ENCODE data around the gene TAOK1.

Gene TAOK1

GRCh38 chr17:29352146-29352545, 38.0 kb upstream of the TAOK1 start:
- no peaks in the 10 kb centered on the region for H3K36me3 ChIP-seq (ENCODE audit: control insufficient read depth, insufficient read depth, low read length)
- no peaks in the 10 kb centered on the region for H3K4me1 ChIP-seq (ENCODE audit: control insufficient read depth, insufficient read depth, low read length, poor library complexity, severe bottlenecking)
- DNase-seq = no peak
- H3K27ac ChIP-seq (ENCODE audit: insufficient read depth, low read length, poor library complexity, severe bottlenecking) = no peak overlapping the region
- no peaks in the 10 kb centered on the region for H3K27me3 ChIP-seq (replicated peaks; ENCODE audit: control insufficient read depth, insufficient read depth, low read length, poor library complexity, severe bottlenecking)
- no peak overlapping the region for H3K4me3 ChIP-seq (ENCODE audit: insufficient read depth, low read depth, low read length, poor library complexity, severe bottlenecking)
- no peaks in the 10 kb centered on the region for H3K9me3 ChIP-seq (ENCODE audit: control insufficient read depth, low read length)

- no peaks in the 10 kb centered on the region for H3K36me3 ChIP-seq (ENCODE audit: control insufficient read depth, insufficient read depth, low read length)
Observed at GRCh38 chr17:29357232-29357631, 32.9 kb upstream of the TAOK1 start.

GRCh38 chr17:29357821-29358232, 32.3 kb upstream of the TAOK1 start:
- no peak overlapping the region for H3K4me3 ChIP-seq (ENCODE audit: insufficient read depth, low read depth, low read length, poor library complexity, severe bottlenecking)
- no peaks in the 10 kb centered on the region for H3K36me3 ChIP-seq (ENCODE audit: control insufficient read depth, insufficient read depth, low read length)
- no peak overlapping the region for H3K27ac ChIP-seq (ENCODE audit: insufficient read depth, low read length, poor library complexity, severe bottlenecking)
- H3K4me1 ChIP-seq (ENCODE audit: control insufficient read depth, insufficient read depth, low read length, poor library complexity, severe bottlenecking) = no peaks in the 10 kb centered on the region
- H3K27me3 ChIP-seq (replicated peaks; ENCODE audit: control insufficient read depth, insufficient read depth, low read length, poor library complexity, severe bottlenecking) = no peaks in the 10 kb centered on the region
- DNase-seq = no peak
- no peaks in the 10 kb centered on the region for H3K9me3 ChIP-seq (ENCODE audit: control insufficient read depth, low read length)

More at GRCh38 chr17:29357232-29357631, 32.9 kb upstream of the TAOK1 start:
- H3K4me1 ChIP-seq (ENCODE audit: control insufficient read depth, insufficient read depth, low read length, poor library complexity, severe bottlenecking) = no peaks in the 10 kb centered on the region
- H3K9me3 ChIP-seq (ENCODE audit: control insufficient read depth, low read length) = no peaks in the 10 kb centered on the region
- H3K4me3 ChIP-seq (ENCODE audit: insufficient read depth, low read depth, low read length, poor library complexity, severe bottlenecking) = no peak overlapping the region
- no peak overlapping the region for H3K27ac ChIP-seq (ENCODE audit: insufficient read depth, low read length, poor library complexity, severe bottlenecking)
- DNase-seq = no peak
- no peaks in the 10 kb centered on the region for H3K27me3 ChIP-seq (replicated peaks; ENCODE audit: control insufficient read depth, insufficient read depth, low read length, poor library complexity, severe bottlenecking)

DNA sequence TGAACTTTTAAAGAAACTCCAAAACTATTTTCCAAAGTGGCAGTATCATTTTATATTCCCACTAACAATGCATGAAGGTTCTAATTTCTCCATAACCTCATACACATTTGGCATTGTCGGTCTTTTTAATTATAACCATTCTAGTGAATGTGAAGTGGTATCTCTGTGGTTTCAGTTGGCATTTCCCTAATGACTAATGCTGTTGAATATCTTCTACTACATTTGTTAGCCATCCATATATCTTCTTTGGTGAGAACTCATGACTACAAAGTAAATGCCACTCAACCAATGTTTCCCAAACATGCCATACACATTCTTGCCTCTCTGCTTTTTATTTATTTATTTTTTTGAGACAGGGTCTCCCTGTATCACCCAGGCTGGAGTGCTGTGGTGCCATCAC, 31.7 kb upstream of the TAOK1 start:
- H3K27ac ChIP-seq (ENCODE audit: insufficient read depth, low read length, poor library complexity, severe bottlenecking) = no peak overlapping the region
- no peak overlapping the region for H3K4me3 ChIP-seq (ENCODE audit: insufficient read depth, low read depth, low read length, poor library complexity, severe bottlenecking)
- DNase-seq = no peak
- no peaks in the 10 kb centered on the region for H3K9me3 ChIP-seq (ENCODE audit: control insufficient read depth, low read length)
- no peaks in the 10 kb centered on the region for H3K4me1 ChIP-seq (ENCODE audit: control insufficient read depth, insufficient read depth, low read length, poor library complexity, severe bottlenecking)
- H3K36me3 ChIP-seq (ENCODE audit: control insufficient read depth, insufficient read depth, low read length) = no peaks in the 10 kb centered on the region
- H3K27me3 ChIP-seq (replicated peaks; ENCODE audit: control insufficient read depth, insufficient read depth, low read length, poor library complexity, severe bottlenecking) = no peaks in the 10 kb centered on the region

DNA sequence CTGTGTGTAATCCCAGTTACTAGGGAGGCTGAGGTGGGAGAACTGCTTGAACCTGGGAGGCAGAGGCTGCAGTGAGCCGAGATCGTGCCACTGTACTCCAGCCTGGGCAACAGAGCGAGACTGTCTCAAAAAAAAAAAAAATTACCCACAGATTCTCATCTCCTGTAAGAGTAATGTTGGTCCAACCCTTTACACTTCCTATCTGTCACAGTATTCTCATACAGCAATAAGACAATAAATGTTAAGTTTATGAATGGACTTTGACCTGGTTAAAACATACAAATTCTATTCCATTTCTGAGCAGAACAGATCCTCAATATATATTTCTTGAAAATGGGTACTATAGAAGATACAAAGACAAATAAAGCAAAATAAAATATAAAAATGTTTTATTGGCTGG, 30.4 kb upstream of the TAOK1 start:
- no peak overlapping the region for H3K27ac ChIP-seq (ENCODE audit: insufficient read depth, low read length, poor library complexity, severe bottlenecking)
- no peak for DNase-seq
- no peaks in the 10 kb centered on the region for H3K27me3 ChIP-seq (replicated peaks; ENCODE audit: control insufficient read depth, insufficient read depth, low read length, poor library complexity, severe bottlenecking)
- no peaks in the 10 kb centered on the region for H3K36me3 ChIP-seq (ENCODE audit: control insufficient read depth, insufficient read depth, low read length)
- H3K9me3 ChIP-seq (ENCODE audit: control insufficient read depth, low read length) = no peaks in the 10 kb centered on the region
- no peak overlapping the region for H3K4me3 ChIP-seq (ENCODE audit: insufficient read depth, low read depth, low read length, poor library complexity, severe bottlenecking)
- H3K4me1 ChIP-seq (ENCODE audit: control insufficient read depth, insufficient read depth, low read length, poor library complexity, severe bottlenecking) = no peaks in the 10 kb centered on the region

DNA sequence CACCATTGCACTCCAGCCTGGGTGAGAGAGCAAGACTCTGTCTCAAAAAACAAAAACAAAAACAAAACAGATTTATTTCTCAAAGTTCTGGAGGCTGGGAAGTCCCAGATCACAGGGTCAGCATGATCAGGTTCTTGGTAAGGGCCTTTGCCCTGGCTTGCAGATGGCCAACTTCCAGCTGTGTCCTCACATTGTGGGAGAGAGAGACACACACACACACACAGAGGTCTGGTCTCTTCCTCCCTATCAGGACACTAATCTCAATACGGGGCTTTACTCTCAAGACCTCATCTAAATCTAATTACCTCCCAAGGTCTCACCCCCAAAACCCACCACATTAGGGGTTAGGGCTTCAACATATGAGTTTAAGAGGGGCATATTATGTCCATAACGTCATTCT, 26.4 kb upstream of the TAOK1 start:
- no peaks in the 10 kb centered on the region for H3K36me3 ChIP-seq (ENCODE audit: control insufficient read depth, insufficient read depth, low read length)
- no peaks in the 10 kb centered on the region for H3K27me3 ChIP-seq (replicated peaks; ENCODE audit: control insufficient read depth, insufficient read depth, low read length, poor library complexity, severe bottlenecking)
- H3K27ac ChIP-seq (ENCODE audit: insufficient read depth, low read length, poor library complexity, severe bottlenecking) = no peak overlapping the region
- H3K4me3 ChIP-seq (ENCODE audit: insufficient read depth, low read depth, low read length, poor library complexity, severe bottlenecking) = no peak overlapping the region
- no peaks in the 10 kb centered on the region for H3K4me1 ChIP-seq (ENCODE audit: control insufficient read depth, insufficient read depth, low read length, poor library complexity, severe bottlenecking)
- H3K9me3 ChIP-seq (ENCODE audit: control insufficient read depth, low read length) = no peaks in the 10 kb centered on the region
- no peak for DNase-seq

DNA sequence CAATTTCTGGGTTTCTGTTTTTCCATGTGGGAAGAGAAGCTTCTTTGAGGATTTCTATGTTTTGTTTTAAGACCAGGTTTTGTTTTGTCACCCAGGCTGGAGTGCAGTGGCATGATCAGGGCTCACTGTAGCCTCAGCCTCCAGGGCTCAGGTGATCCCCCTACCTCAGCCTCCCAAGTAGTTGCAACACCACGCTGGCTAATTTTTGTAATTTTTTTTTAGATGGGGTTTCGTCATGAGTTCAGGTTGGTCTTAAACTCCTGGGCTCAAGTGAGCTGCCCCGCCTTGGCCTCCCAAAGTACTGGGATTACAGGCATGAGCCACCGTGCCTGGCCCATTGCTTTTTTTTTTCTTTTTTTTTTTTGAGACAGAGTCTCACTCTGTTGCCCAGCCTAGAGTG, 25.5 kb upstream of the TAOK1 start:
- Histone ChIP-seq H3K27ac (ENCODE audit: insufficient read depth, low read length, poor library complexity, severe bottlenecking) (no peak overlapping the region), H3K27me3 (replicated peaks; ENCODE audit: control insufficient read depth, insufficient read depth, low read length, poor library complexity, severe bottlenecking) (no peaks in the 10 kb centered on the region), H3K4me1 (ENCODE audit: control insufficient read depth, insufficient read depth, low read length, poor library complexity, severe bottlenecking) (no peaks in the 10 kb centered on the region), H3K9me3 (ENCODE audit: control insufficient read depth, low read length) (no peaks in the 10 kb centered on the region), H3K36me3 (ENCODE audit: control insufficient read depth, insufficient read depth, low read length) (no peaks in the 10 kb centered on the region), H3K4me3 (ENCODE audit: insufficient read depth, low read depth, low read length, poor library complexity, severe bottlenecking) (no peak overlapping the region)
- no peak for DNase-seq

DNA sequence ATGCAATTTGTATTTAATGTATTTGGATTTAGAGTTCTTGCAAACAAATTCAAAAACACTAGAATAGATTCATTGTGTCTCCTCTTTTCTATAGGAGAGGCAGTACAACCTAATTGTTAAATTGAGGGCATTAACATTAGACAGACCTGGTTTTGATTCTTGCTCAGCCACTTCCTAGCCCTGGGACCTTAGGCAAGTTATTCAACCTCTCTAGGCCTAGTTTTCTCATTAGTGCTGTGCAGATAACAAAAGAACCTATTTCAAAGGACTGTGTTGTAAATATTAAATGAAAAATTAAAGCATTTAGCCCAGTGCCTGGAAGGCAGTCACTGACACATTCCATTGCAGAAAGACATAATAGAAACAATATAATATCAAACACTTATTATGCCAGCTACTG, 22.0 kb upstream of the TAOK1 start:
- DNase-seq = no peak
- no peak overlapping the region for H3K27ac ChIP-seq (ENCODE audit: insufficient read depth, low read length, poor library complexity, severe bottlenecking)

GRCh38 chr17:29368926-29369325, 21.2 kb upstream of the TAOK1 start:
- no peaks in the 10 kb centered on the region for H3K36me3 ChIP-seq (ENCODE audit: control insufficient read depth, insufficient read depth, low read length)
- H3K4me3 ChIP-seq (ENCODE audit: insufficient read depth, low read depth, low read length, poor library complexity, severe bottlenecking) = no peak overlapping the region
- H3K4me1 ChIP-seq (ENCODE audit: control insufficient read depth, insufficient read depth, low read length, poor library complexity, severe bottlenecking) = no peaks in the 10 kb centered on the region
- no peak for DNase-seq
- H3K9me3 ChIP-seq (ENCODE audit: control insufficient read depth, low read length) = no peaks in the 10 kb centered on the region
- H3K27ac ChIP-seq (ENCODE audit: insufficient read depth, low read length, poor library complexity, severe bottlenecking) = no peak overlapping the region
- no peaks in the 10 kb centered on the region for H3K27me3 ChIP-seq (replicated peaks; ENCODE audit: control insufficient read depth, insufficient read depth, low read length, poor library complexity, severe bottlenecking)

More for the DNA sequence above, 22.0 kb upstream of the TAOK1 start:
- Histone ChIP-seq H3K4me1 (ENCODE audit: control insufficient read depth, insufficient read depth, low read length, poor library complexity, severe bottlenecking) (no peaks in the 10 kb centered on the region), H3K9me3 (ENCODE audit: control insufficient read depth, low read length) (no peaks in the 10 kb centered on the region), H3K27me3 (replicated peaks; ENCODE audit: control insufficient read depth, insufficient read depth, low read length, poor library complexity, severe bottlenecking) (no peaks in the 10 kb centered on the region), H3K4me3 (ENCODE audit: insufficient read depth, low read depth, low read length, poor library complexity, severe bottlenecking) (no peak overlapping the region), H3K36me3 (ENCODE audit: control insufficient read depth, insufficient read depth, low read length) (no peaks in the 10 kb centered on the region)

DNA sequence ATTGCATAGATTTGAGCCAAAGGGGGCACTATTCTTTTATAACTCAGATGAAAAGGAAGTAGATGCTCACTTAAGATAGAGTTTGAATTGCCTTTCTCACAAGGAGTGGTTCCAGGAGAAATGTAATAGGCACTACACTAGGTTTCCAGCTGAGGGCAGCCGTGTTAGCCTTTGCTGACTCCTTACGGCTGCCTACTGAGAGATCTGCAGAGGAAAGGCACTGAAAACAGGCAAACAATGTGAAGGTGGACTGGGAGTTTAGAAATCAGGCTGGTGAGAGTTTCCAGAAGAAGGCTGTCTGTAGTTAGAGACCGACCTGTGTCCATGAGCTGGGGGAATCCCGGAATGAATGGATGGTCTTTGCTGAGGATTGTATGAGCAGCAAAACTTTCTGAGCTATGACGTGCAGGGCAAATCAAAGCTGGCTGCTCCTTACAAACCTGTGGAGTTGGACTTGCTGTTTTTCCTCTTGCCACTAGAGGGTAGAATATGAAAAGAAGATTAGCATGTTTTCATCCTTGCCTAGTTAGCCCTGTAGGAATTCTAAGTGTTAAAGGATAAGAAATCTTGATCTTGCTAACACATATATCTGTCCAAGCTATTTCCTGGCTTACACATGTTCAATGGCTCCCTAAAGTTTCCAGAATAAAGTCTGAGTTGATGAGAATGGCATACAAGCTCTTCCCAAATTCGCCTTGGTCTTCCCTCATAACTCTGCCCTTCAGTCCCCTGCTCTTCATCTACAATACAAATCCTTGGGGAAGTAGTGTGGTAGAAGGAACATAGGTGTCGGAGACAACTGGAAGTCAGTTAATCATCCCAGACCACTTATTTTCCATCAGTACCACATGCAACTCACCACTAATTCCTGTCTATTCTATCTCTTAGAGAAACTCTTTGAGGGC, 20.1 kb upstream of the TAOK1 start:
- peak overlapping the region; percentile 34 for H3K27ac ChIP-seq (ENCODE audit: insufficient read depth, low read length, poor library complexity, severe bottlenecking)
- DNase-seq = peak; percentile 3 to 39 (median 31)
- H3K27me3 ChIP-seq (replicated peaks; ENCODE audit: control insufficient read depth, insufficient read depth, low read length, poor library complexity, severe bottlenecking) = no peaks in the 10 kb centered on the region
- H3K36me3 ChIP-seq (ENCODE audit: control insufficient read depth, insufficient read depth, low read length) = no peaks in the 10 kb centered on the region
- no peaks in the 10 kb centered on the region for H3K4me1 ChIP-seq (ENCODE audit: control insufficient read depth, insufficient read depth, low read length, poor library complexity, severe bottlenecking)
- H3K9me3 ChIP-seq (ENCODE audit: control insufficient read depth, low read length) = no peaks in the 10 kb centered on the region
- H3K4me3 ChIP-seq (ENCODE audit: insufficient read depth, low read depth, low read length, poor library complexity, severe bottlenecking) = no peak overlapping the region
